Brain microvascular endothelial cell (primary cell): ENCODE data around the gene GNB3.

Source experiments
- DNase-seq: peaks from one replicate; pipeline ENCODE4 v3.0.0-alpha.2; 2020
- H3K27ac ChIP-seq: fragments of 250-450 bp; sonication (Bioruptor Pico); 2 replicates; pipeline ENCODE4 v1.5.1; 2020; ENCODE audit warnings: mild to moderate bottlenecking, moderate library complexity
- H3K27me3 ChIP-seq: fragments of 250-450 bp; sonication (Bioruptor Pico); replicated peaks from 2 replicates; pipeline ENCODE4 v1.5.1; 2020; ENCODE audit warnings: mild to moderate bottlenecking
- H3K36me3 ChIP-seq: fragments of 250-450 bp; sonication (Bioruptor Pico); replicated peaks from 2 replicates; pipeline ENCODE4 v1.5.1; 2020; ENCODE audit warnings: mild to moderate bottlenecking
- H3K4me3 ChIP-seq: 2 replicates; pipeline ENCODE4 v1.5.1; 2011; ENCODE audit warnings: low read depth, mild to moderate bottlenecking, control low read depth, low read length, moderate library complexity
- CTCF ChIP-seq: IDR thresholded peaks from 2 replicates; pipeline ENCODE4 v1.5.1; 2011; ENCODE audit warnings: low read depth, mild to moderate bottlenecking, moderate library complexity, low read length, control low read depth, inconsistent platforms; ENCODE audit errors: missing control alignments
- in situ Hi-C: cut with HindIII; loops from 2 replicates; pipeline ENCODE4 v1.10.0; 2017; ENCODE audit warnings: low sequenced_read_pairs, low pct_ligation_motif_present

Gene GNB3

GRCh38 chr12:6837370-6838060, 3.2 kb upstream of the GNB3 start:
- TF ChIP-seq CTCF, result no peak
- H3K36me3 ChIP-seq, result peaks cover 65% of the 10 kb centered on the region
- no peak overlapping the region for H3K27ac ChIP-seq
- DNase-seq, result no peak
- in situ Hi-C loops, result no loop called here
- H3K4me3 ChIP-seq, result no peak overlapping the region
- H3K27me3 ChIP-seq, result no peaks in the 10 kb centered on the region

- Histone ChIP-seq H3K4me3 (no peak overlapping the region), H3K27ac (no peak overlapping the region), H3K27me3 (no peaks in the 10 kb centered on the region), H3K36me3 (peaks cover 64% of the 10 kb centered on the region)
- in situ Hi-C loops, result no loop called here
- no peak for DNase-seq
- no peak for TF ChIP-seq CTCF
Observed at GRCh38 chr12:6838854-6839253, 1.9 kb upstream of the GNB3 start.

- Histone ChIP-seq H3K36me3 (peaks cover 62% of the 10 kb centered on the region), H3K27me3 (no peaks in the 10 kb centered on the region), H3K27ac (no peak overlapping the region), H3K4me3 (no peak overlapping the region)
- in situ Hi-C loops, result no loop called here
- TF ChIP-seq CTCF, result no peak
- DNase-seq, result no peak
Observed at GRCh38 chr12:6839482-6840201, 1.1 kb upstream of the GNB3 start.

GRCh38 chr12:6840330-6840729, 395 bp upstream of the GNB3 start:
- Histone ChIP-seq H3K4me3 (no peak overlapping the region), H3K27ac (no peak overlapping the region), H3K36me3 (peaks cover 69% of the 10 kb centered on the region), H3K27me3 (no peaks in the 10 kb centered on the region)
- TF ChIP-seq CTCF, result no peak
- in situ Hi-C loops, result no loop called here
- no peak for DNase-seq

- DNase-seq, result no peak
- H3K27me3 ChIP-seq, result no peaks in the 10 kb centered on the region
- no peak for TF ChIP-seq CTCF
- no peak overlapping the region for H3K4me3 ChIP-seq
- H3K36me3 ChIP-seq, result peaks cover 69% of the 10 kb centered on the region
- H3K27ac ChIP-seq, result no peak overlapping the region
- in situ Hi-C loops, result no loop called here
Observed at GRCh38 chr12:6842075-6842474, 1.4 kb downstream of the GNB3 start.
